ENCODE measurements around the gene FAM163B. TPM values are rescaled to one million over a fixed set of nuclear protein-coding genes. Genes with fewer than 3 reads are reported as not detected.

Gene FAM163B
- total RNA-seq, 2 donors from 2014 or later: not detected

- Mint-ChIP-seq H3K27me3 (peaks cover 40% of the 10 kb centered on the region), H3K9me3 (no peaks in the 10 kb centered on the region), H3K4me3 (no peak overlapping the region), H3K4me1 (no peaks in the 10 kb centered on the region), H3K36me3 (ENCODE audit: low read depth) (no peaks in the 10 kb centered on the region), H3K27ac (no peak overlapping the region)
- ATAC-seq (replicated peaks): no peak
These were observed 28.2 kb downstream of the FAM163B start for GRCh38 chr9:133581011-133581410.

GRCh38 chr9:133580419-133580738 lies 28.8 kb downstream of the FAM163B start:
- no peak for ATAC-seq (replicated peaks)
- Mint-ChIP-seq H3K27me3 (peaks cover 44% of the 10 kb centered on the region), H3K9me3 (no peaks in the 10 kb centered on the region), H3K4me3 (no peak overlapping the region), H3K4me1 (no peaks in the 10 kb centered on the region), H3K27ac (no peak overlapping the region), H3K36me3 (ENCODE audit: low read depth) (no peaks in the 10 kb centered on the region)

- H3K36me3 Mint-ChIP-seq (ENCODE audit: low read depth): no peaks in the 10 kb centered on the region
- no peak overlapping the region for H3K27ac Mint-ChIP-seq
- no peaks in the 10 kb centered on the region for H3K9me3 Mint-ChIP-seq
- peaks cover 45% of the 10 kb centered on the region for H3K27me3 Mint-ChIP-seq
- H3K4me3 Mint-ChIP-seq: no peak overlapping the region
- no peak for ATAC-seq (replicated peaks)
- no peaks in the 10 kb centered on the region for H3K4me1 Mint-ChIP-seq
These were observed 29.4 kb downstream of the FAM163B start for GRCh38 chr9:133579601-133580418.

- H3K27me3 Mint-ChIP-seq: peaks cover 36% of the 10 kb centered on the region
- H3K9me3 Mint-ChIP-seq: no peaks in the 10 kb centered on the region
- no peaks in the 10 kb centered on the region for H3K4me1 Mint-ChIP-seq
- no peaks in the 10 kb centered on the region for H3K36me3 Mint-ChIP-seq (ENCODE audit: low read depth)
- H3K27ac Mint-ChIP-seq: no peak overlapping the region
- ATAC-seq (replicated peaks): no peak
- H3K4me3 Mint-ChIP-seq: no peak overlapping the region
These were observed 30.4 kb downstream of the FAM163B start for GRCh38 chr9:133578524-133579441.

GRCh38 chr9:133577737-133578112 lies 31.5 kb downstream of the FAM163B start:
- ATAC-seq (replicated peaks): no peak
- H3K9me3 Mint-ChIP-seq: no peaks in the 10 kb centered on the region
- H3K4me3 Mint-ChIP-seq: no peak overlapping the region
- H3K36me3 Mint-ChIP-seq (ENCODE audit: low read depth): no peaks in the 10 kb centered on the region
- H3K4me1 Mint-ChIP-seq: no peaks in the 10 kb centered on the region
- H3K27ac Mint-ChIP-seq: no peak overlapping the region
- H3K27me3 Mint-ChIP-seq: peaks cover 36% of the 10 kb centered on the region

- Mint-ChIP-seq H3K36me3 (ENCODE audit: low read depth) (no peaks in the 10 kb centered on the region), H3K27ac (no peak overlapping the region), H3K27me3 (peaks cover 36% of the 10 kb centered on the region), H3K9me3 (no peaks in the 10 kb centered on the region), H3K4me1 (no peaks in the 10 kb centered on the region), H3K4me3 (no peak overlapping the region)
- no peak for ATAC-seq (replicated peaks)
These were observed 32.1 kb downstream of the FAM163B start for GRCh38 chr9:133576875-133577736.

- peaks cover 28% of the 10 kb centered on the region for H3K27me3 Mint-ChIP-seq
- no peak overlapping the region for H3K4me3 Mint-ChIP-seq
- H3K4me1 Mint-ChIP-seq: no peaks in the 10 kb centered on the region
- ATAC-seq (replicated peaks): no peak
- H3K9me3 Mint-ChIP-seq: no peaks in the 10 kb centered on the region
- no peak overlapping the region for H3K27ac Mint-ChIP-seq
- no peaks in the 10 kb centered on the region for H3K36me3 Mint-ChIP-seq (ENCODE audit: low read depth)
These were observed 32.9 kb downstream of the FAM163B start for GRCh38 chr9:133576031-133576874.

GRCh38 chr9:133575186-133576030 lies 33.8 kb downstream of the FAM163B start:
- ATAC-seq (replicated peaks): no peak
- Mint-ChIP-seq H3K27ac (no peak overlapping the region), H3K9me3 (no peaks in the 10 kb centered on the region), H3K27me3 (peaks cover 23% of the 10 kb centered on the region), H3K36me3 (ENCODE audit: low read depth) (no peaks in the 10 kb centered on the region), H3K4me3 (no peak overlapping the region), H3K4me1 (no peaks in the 10 kb centered on the region)

- Mint-ChIP-seq H3K4me3 (no peak overlapping the region), H3K27ac (no peak overlapping the region), H3K27me3 (peaks cover 22% of the 10 kb centered on the region), H3K4me1 (no peaks in the 10 kb centered on the region), H3K9me3 (no peaks in the 10 kb centered on the region), H3K36me3 (ENCODE audit: low read depth) (no peaks in the 10 kb centered on the region)
- no peak for ATAC-seq (replicated peaks)
These were observed 34.4 kb downstream of the FAM163B start for GRCh38 chr9:133574771-133575170.

GRCh38 chr9:133573791-133574515 lies 35.2 kb downstream of the FAM163B start:
- Mint-ChIP-seq H3K27ac (no peak overlapping the region), H3K36me3 (ENCODE audit: low read depth) (no peaks in the 10 kb centered on the region), H3K4me3 (no peak overlapping the region), H3K9me3 (no peaks in the 10 kb centered on the region), H3K4me1 (no peaks in the 10 kb centered on the region), H3K27me3 (peaks cover 22% of the 10 kb centered on the region)
- ATAC-seq (replicated peaks): no peak

- no peaks in the 10 kb centered on the region for H3K4me1 Mint-ChIP-seq
- no peak for ATAC-seq (replicated peaks)
- no peaks in the 10 kb centered on the region for H3K36me3 Mint-ChIP-seq (ENCODE audit: low read depth)
- H3K27ac Mint-ChIP-seq: no peak overlapping the region
- H3K27me3 Mint-ChIP-seq: peaks cover 16% of the 10 kb centered on the region
- H3K9me3 Mint-ChIP-seq: no peaks in the 10 kb centered on the region
- no peak overlapping the region for H3K4me3 Mint-ChIP-seq
These were observed 36.3 kb downstream of the FAM163B start for GRCh38 chr9:133572821-133573361.

GRCh38 chr9:133571896-133572595 lies 37.1 kb downstream of the FAM163B start:
- Mint-ChIP-seq H3K27me3 (peaks cover 13% of the 10 kb centered on the region), H3K27ac (no peak overlapping the region), H3K36me3 (ENCODE audit: low read depth) (no peaks in the 10 kb centered on the region), H3K4me3 (no peak overlapping the region), H3K4me1 (no peaks in the 10 kb centered on the region), H3K9me3 (no peaks in the 10 kb centered on the region)
- no peak for ATAC-seq (replicated peaks)

Data from activated T-helper 17 cell treated with anti-CD3 and anti-CD28 coated beads, Interleukin-2, amount 50 U/mL, for 72 hours (primary cell).